Left cardiac atrium (tissue), 4 donors: ENCODE results near the gene PRKN. TPM values are rescaled to one million over a fixed set of nuclear protein-coding genes. Genes with fewer than 3 reads are reported as not detected.

Experiments used
- ATAC-seq, 2 donors: fragments of 200-7000 bp; cut with Tn5 transposase; one replicate each; pipeline ENCODE4 v1.9.1; 2020; ENCODE audit warnings: mild to moderate bottlenecking in 2 of 2, moderate library complexity in 2 of 2
- DNase-seq: peaks from one replicate; pipeline ENCODE4 v3.0.0-alpha.2; 2020
- intact Hi-C, 2 donors: fragments of 100-400 bp; cut with DNase I; formaldehyde crosslinking; loops; one replicate each; pipeline versions ENCODE4 v1.14.1 to v1.15.1; 2022 to 2023
- total RNA-seq, 2 donors: library from RNA; stranded (reverse); fragmentation: NEBNext Ultra II Directional; extraction: Animal tissue kit (Norgen Biotek cat#: 25700); gene quantifications; one replicate each; pipeline ENCODE4 v1.2.1, GENCODE V29; 2021
- donor health status: DM: no; HTN: yes; CAD: no.
- donor health status: DM: no; HTN: yes; CAD: no; lungs with severe emphysema.
- donor health status: DM: yes; HTN: yes; CAD: no.
- donor health status: Dilated cardiomyopathy.

Gene PRKN
- total RNA-seq, 2 donors from 2014 or later = 13.8 to 22.2 TPM

- no peak for ATAC-seq
Measured at GRCh38 chr6:162150295-162150694, 577.3 kb downstream of the PRKN start.

GRCh38 chr6:162149786-162150185 lies 577.8 kb downstream of the PRKN start:
- intact Hi-C loops = no loop called here
- no peak for DNase-seq
- ATAC-seq = no peak

More at GRCh38 chr6:162150295-162150694, 577.3 kb downstream of the PRKN start:
- DNase-seq = no peak
- intact Hi-C loops = no loop called here

GRCh38 chr6:162147805-162148204 lies 579.8 kb downstream of the PRKN start:
- ATAC-seq (no peak), DNase-seq (no peak)
- intact Hi-C loops = no loop called here

- DNase-seq (no peak), ATAC-seq (no peak)
- intact Hi-C loops = no loop called here
Measured at GRCh38 chr6:162147281-162147680, 580.3 kb downstream of the PRKN start.

- intact Hi-C loops = no loop called here
- DNase-seq (no peak), ATAC-seq (no peak)
Measured at GRCh38 chr6:162140251-162140852, 587.2 kb downstream of the PRKN start.

- intact Hi-C loops = no loop called here
- ATAC-seq = no peak
- DNase-seq = no peak
Measured at GRCh38 chr6:162125659-162126058, 601.9 kb downstream of the PRKN start.

GRCh38 chr6:162124710-162125435 lies 602.7 kb downstream of the PRKN start:
- ATAC-seq (peak in 1 of 2 donors; percentile 40), DNase-seq (no peak)
- intact Hi-C loops = no loop called here

- peak in 1 of 2 donors; percentile 48 for ATAC-seq
- intact Hi-C loops = no loop called here
- DNase-seq = no peak
Measured at GRCh38 chr6:162123797-162124196, 603.8 kb downstream of the PRKN start.

- ATAC-seq (peak; percentile 64 to 80), DNase-seq (peak; percentile 37)
- intact Hi-C loops = no loop called here
Measured at GRCh38 chr6:162119341-162119740, 608.2 kb downstream of the PRKN start.

GRCh38 chr6:162118706-162119105 lies 608.9 kb downstream of the PRKN start:
- DNase-seq (no peak), ATAC-seq (no peak)
- intact Hi-C loops = no loop called here

- intact Hi-C loops = no loop called here
- no peak for ATAC-seq
Measured at GRCh38 chr6:162116902-162117525, 610.6 kb downstream of the PRKN start.

GRCh38 chr6:162109480-162110050 lies 618.0 kb downstream of the PRKN start:
- ATAC-seq (peak in 1 of 2 donors; percentile 53), DNase-seq (no peak)
- intact Hi-C loops = no loop called here

More at GRCh38 chr6:162116902-162117525, 610.6 kb downstream of the PRKN start:
- DNase-seq = no peak

- DNase-seq = no peak
- intact Hi-C loops = no loop called here
- ATAC-seq = no peak
Measured at GRCh38 chr6:162108041-162108440, 619.5 kb downstream of the PRKN start.

- ATAC-seq = no peak
- DNase-seq = no peak
- intact Hi-C loops = no loop called here
Measured at GRCh38 chr6:162100096-162100495, 627.5 kb downstream of the PRKN start.

GRCh38 chr6:162099685-162100084 lies 627.9 kb downstream of the PRKN start:
- DNase-seq (peak; percentile 59), ATAC-seq (peak in 1 of 2 donors; percentile 82)
- intact Hi-C loops = no loop called here

- intact Hi-C loops = no loop called here
- DNase-seq = no peak
- ATAC-seq = no peak
Measured at GRCh38 chr6:162092816-162093502, 634.6 kb downstream of the PRKN start.

- no peak for ATAC-seq
- intact Hi-C loops = no loop called here
- DNase-seq = no peak
Measured at GRCh38 chr6:162090734-162091133, 636.8 kb downstream of the PRKN start.

GRCh38 chr6:162088091-162088490 lies 639.5 kb downstream of the PRKN start:
- ATAC-seq (no peak), DNase-seq (no peak)
- intact Hi-C loops = no loop called here

- DNase-seq = no peak
- no peak for ATAC-seq
- intact Hi-C loops = no loop called here
Measured at GRCh38 chr6:162085561-162085960, 642.0 kb downstream of the PRKN start.

GRCh38 chr6:162082520-162082919 lies 645.0 kb downstream of the PRKN start:
- intact Hi-C loops = no loop called here
- ATAC-seq (no peak), DNase-seq (no peak)
